SU-DHL-6 (cell line): Measurements from ENCODE around the gene NKX1-2.
A peak's percentile ranks its signal among the peaks of the same experiment; 100 is the strongest.

Experiments used
- H2AFZ ChIP-seq: fragments of 200-600 bp; sonication (generic); 2 replicates; pipeline ENCODE4 v1.6.1; 2014; ENCODE audit warnings: low read depth, mild to moderate bottlenecking, moderate library complexity, mixed read lengths, antibody characterized with exemption, low read length; ENCODE audit not compliant: severe bottlenecking
- H3F3A ChIP-seq: fragments of 200-600 bp; shearing (Covaris generic); 2 replicates; pipeline ENCODE4 v1.6.0; 2016; ENCODE audit warnings: antibody characterized with exemption, mild to moderate bottlenecking; ENCODE audit not compliant: insufficient read depth
- H3K27ac ChIP-seq: fragments of 200-600 bp; sonication (generic); 2 replicates; pipeline ENCODE4 v1.5.1; 2016; ENCODE audit warnings: low read depth, mild to moderate bottlenecking, low read length, moderate library complexity, mixed read lengths
- H3K27me3 ChIP-seq: fragments of 200-600 bp; sonication (generic), shearing (Covaris generic); 2 replicates; pipeline ENCODE4 v1.6.0; 2014; ENCODE audit warnings: mild to moderate bottlenecking, low read length
- H3K36me3 ChIP-seq: fragments of 200-600 bp; sonication (generic); 2 replicates; pipeline ENCODE4 v1.6.1; 2014; ENCODE audit warnings: mild to moderate bottlenecking, low read length, mixed read lengths
- H3K4me2 ChIP-seq: fragments of 300-600, 200-600 bp; shearing (Covaris generic), sonication (generic); 2 replicates; pipeline ENCODE4 v1.6.0; 2014; ENCODE audit warnings: low read length, low read depth, mild to moderate bottlenecking; ENCODE audit not compliant: poor library complexity, severe bottlenecking
- H3K4me3 ChIP-seq: fragments of 200-600 bp; sonication (generic); 2 replicates; pipeline ENCODE4 v1.5.1; 2014; ENCODE audit warnings: antibody characterized with exemption, low read length, mild to moderate bottlenecking, mixed read lengths; ENCODE audit not compliant: insufficient read depth, poor library complexity, severe bottlenecking
- H3K79me2 ChIP-seq: fragments of 200-600 bp; sonication (generic); 2 replicates; pipeline ENCODE4 v1.6.1; 2014; ENCODE audit warnings: mild to moderate bottlenecking, low read length, moderate library complexity; ENCODE audit not compliant: insufficient read depth
- H3K9ac ChIP-seq: fragments of 200-600 bp; sonication (generic); 2 replicates; pipeline ENCODE4 v1.7.0; 2014; ENCODE audit warnings: mild to moderate bottlenecking, low read length
- H3K9me2 ChIP-seq: fragments of 200-600 bp; sonication (generic); replicated peaks from 2 replicates; pipeline ENCODE4 v1.6.1; 2014; ENCODE audit warnings: low read length; ENCODE audit not compliant: insufficient read depth
- H3K9me3 ChIP-seq: fragments of 200-600 bp; sonication (generic); 2 replicates; pipeline ENCODE4 v1.6.1; 2014; ENCODE audit warnings: low read length, mixed read lengths; ENCODE audit not compliant: insufficient read depth
- H4K20me1 ChIP-seq: fragments of 200-600 bp; sonication (generic); 2 replicates; pipeline ENCODE4 v1.6.1; 2014; ENCODE audit warnings: low read depth, mild to moderate bottlenecking, antibody characterized with exemption, low read length, moderate library complexity, mixed read lengths
- CTCF ChIP-seq: fragments of 200-600 bp; sonication (generic); IDR thresholded peaks from one replicate; pipeline ENCODE4 v1.5.1; 2017; ENCODE audit warnings: antibody characterized with exemption, mild to moderate bottlenecking, low read length, moderate library complexity; ENCODE audit not compliant: insufficient read depth, poor library complexity, severe bottlenecking
- EZH2phosphoT487 ChIP-seq: fragments of 200-600 bp; sonication (generic), shearing (Covaris generic); conservative IDR thresholded peaks from 2 replicates; pipeline ENCODE4 v1.6.1; 2018; ENCODE audit warnings: mild to moderate bottlenecking, antibody characterized with exemption, low read length, moderate library complexity, mixed read lengths

NKX1-2 gene

GRCh38 chr10:124468624-124469023, 18.8 kb upstream of the NKX1-2 start:
- Histone ChIP-seq H3K4me3 (no peak overlapping the region), H3K4me2 (no peak overlapping the region), H3K9me2 (no peaks in the 10 kb centered on the region), H3K9me3 (no peaks in the 10 kb centered on the region), H3K27ac (no peak overlapping the region), H3K36me3 (no peaks in the 10 kb centered on the region), H3K9ac (no peak overlapping the region), H3F3A (peaks cover 5% of the 10 kb centered on the region; the same call in 1 of the 2 replicates), H3K27me3 (no peaks in the 10 kb centered on the region), H2AFZ (no peak overlapping the region), H4K20me1 (no peaks in the 10 kb centered on the region), H3K79me2 (no peaks in the 10 kb centered on the region)
- TF ChIP-seq CTCF: no peak

GRCh38 chr10:124467165-124467564, 17.3 kb upstream of the NKX1-2 start:
- peak overlapping the region; percentile 46 for H3K27ac ChIP-seq
- no peaks in the 10 kb centered on the region for H3K9me2 ChIP-seq
- no peak for TF ChIP-seq EZH2phosphoT487
- no peak for TF ChIP-seq CTCF
- no peak overlapping the region for H3K4me3 ChIP-seq
- H3K27me3 ChIP-seq: no peaks in the 10 kb centered on the region
- H3K4me2 ChIP-seq: peak overlapping the region; percentile 37
- no peak overlapping the region for H2AFZ ChIP-seq
- no peaks in the 10 kb centered on the region for H3K79me2 ChIP-seq
- no peaks in the 10 kb centered on the region for H3K9me3 ChIP-seq
- no peaks in the 10 kb centered on the region for H4K20me1 ChIP-seq
- H3K9ac ChIP-seq: no peak overlapping the region
- H3K36me3 ChIP-seq: no peaks in the 10 kb centered on the region
- H3F3A ChIP-seq: peaks cover 5% of the 10 kb centered on the region; the same call in 1 of the 2 replicates

- Histone ChIP-seq H3K4me3 (no peak overlapping the region), H3K79me2 (no peaks in the 10 kb centered on the region), H3K9ac (peak overlapping the region; percentile 5; the same call in 1 of the 2 replicates), H3K9me2 (no peaks in the 10 kb centered on the region), H3K4me2 (peak overlapping the region; percentile 39), H3K27me3 (no peaks in the 10 kb centered on the region), H2AFZ (no peak overlapping the region), H4K20me1 (no peaks in the 10 kb centered on the region), H3F3A (peaks cover 5% of the 10 kb centered on the region; the same call in 1 of the 2 replicates), H3K9me3 (no peaks in the 10 kb centered on the region), H3K27ac (peak overlapping the region; percentile 35), H3K36me3 (no peaks in the 10 kb centered on the region)
- TF ChIP-seq CTCF (no peak), EZH2phosphoT487 (no peak)
Measured at GRCh38 chr10:124465777-124466488, 16.1 kb upstream of the NKX1-2 start.
